ENCODE measurements around the gene SCIN. TPM values are rescaled to one million over a fixed set of nuclear protein-coding genes. Genes with fewer than 3 reads are reported as not detected.

SCIN gene
- total and polyA plus RNA-seq, 8 donors: 2.5 to 49.2 (median 7.3) TPM

- Histone ChIP-seq H3K4me3 (no peak overlapping the region), H3K4me1 (peaks cover 0 to 31% (median 17%) of the 10 kb centered on the region in 4 donors), H3K36me3 (no peaks in the 10 kb centered on the region), H3K9me3 (peaks cover 0 to 7% (median 2%) of the 10 kb centered on the region in 4 donors), H3K27ac (no peak overlapping the region), H3K27me3 (no peaks in the 10 kb centered on the region)
- TF ChIP-seq POLR2A (IDR thresholded peaks at IDR 0.05) (no peak), EP300 (IDR thresholded peaks at IDR 0.05) (no peak), CTCF (IDR thresholded peaks at IDR 0.05) (no peak), POLR2AphosphoS5 (IDR thresholded peaks at IDR 0.05) (no peak)
- WGBS, 5 donors: 91 to 100% (median 96%) methylated on average over 2 of the region's 2 CpGs
- intact Hi-C loops (cut with DNase I; ENCODE audit: low total_unique reads): no loop called here
- DNase-seq: no peak
These were observed 103.5 kb downstream of the SCIN start for GRCh38 chr7:12674053-12674452.

- intact Hi-C loops (cut with DNase I; ENCODE audit: low total_unique reads): no loop called here
- peak in 1 of 2 donors; percentile 47 for DNase-seq
- WGBS, 5 donors: 41 to 67% (median 45%) methylated on average over 4 of the region's 4 CpGs
These were observed 104.3 kb downstream of the SCIN start for GRCh38 chr7:12674861-12675260.

GRCh38 chr7:12683678-12684585 is 113.4 kb downstream of the SCIN start:
- DNase-seq: peak in 1 of 2 donors; percentile 41
- H3K27me3 ChIP-seq: no peaks in the 10 kb centered on the region
- no peak overlapping the region for H3K4me3 ChIP-seq
- TF ChIP-seq CTCF (IDR thresholded peaks at IDR 0.05) (peak in 2 of 7 experiments; percentile 15 to 33), POLR2A (IDR thresholded peaks at IDR 0.05) (no peak)
- no peak overlapping the region for H3K27ac ChIP-seq
- intact Hi-C loops (cut with DNase I; ENCODE audit: low total_unique reads): no loop called here
- no peaks in the 10 kb centered on the region for H3K36me3 ChIP-seq
- no peaks in the 10 kb centered on the region for H3K9me3 ChIP-seq
- peaks cover 0 to 14% (median 4%) of the 10 kb centered on the region in 4 donors for H3K4me1 ChIP-seq
- WGBS, 5 donors: 22 to 44% (median 37%) methylated on average over 2 of the region's 2 CpGs

More at GRCh38 chr7:12674861-12675260, 104.3 kb downstream of the SCIN start:
- H3K27me3 ChIP-seq: no peaks in the 10 kb centered on the region
- peaks cover 0 to 23% (median 14%) of the 10 kb centered on the region in 4 donors for H3K4me1 ChIP-seq
- H3K4me3 ChIP-seq: no peak overlapping the region
- peaks cover 0 to 7% (median 2%) of the 10 kb centered on the region in 4 donors for H3K9me3 ChIP-seq
- no peak for TF ChIP-seq EP300 (IDR thresholded peaks at IDR 0.05)
- TF ChIP-seq POLR2A (IDR thresholded peaks at IDR 0.05): no peak
- peak in 4 of 7 experiments; percentile 8 to 41 (median 26) for TF ChIP-seq CTCF (IDR thresholded peaks at IDR 0.05)
- TF ChIP-seq POLR2AphosphoS5 (IDR thresholded peaks at IDR 0.05): peak in 1 of 3 donors; percentile 37
- H3K27ac ChIP-seq: peak overlapping the region in 1 of 5 donors; percentile 13
- no peaks in the 10 kb centered on the region for H3K36me3 ChIP-seq

- intact Hi-C loops (cut with DNase I; ENCODE audit: low total_unique reads): no loop called here
- TF ChIP-seq CTCF (IDR thresholded peaks at IDR 0.05) (no peak), POLR2A (IDR thresholded peaks at IDR 0.05) (no peak), EP300 (IDR thresholded peaks at IDR 0.05) (no peak), POLR2AphosphoS5 (IDR thresholded peaks at IDR 0.05) (no peak)
- Histone ChIP-seq H3K4me3 (no peak overlapping the region), H3K9me3 (no peaks in the 10 kb centered on the region), H3K27me3 (no peaks in the 10 kb centered on the region), H3K4me1 (peaks cover 0 to 20% (median 8%) of the 10 kb centered on the region in 4 donors), H3K27ac (no peak overlapping the region), H3K36me3 (no peaks in the 10 kb centered on the region)
- 92 to 96% (median 94%) methylated on average over 19 of the region's 19 CpGs for WGBS, 5 donors
- no peak for DNase-seq
These were observed 114.2 kb downstream of the SCIN start for GRCh38 chr7:12684733-12685132.
